ENCODE data around the gene VMP1. TPM values are rescaled to one million over a fixed set of nuclear protein-coding genes. Genes with fewer than 3 reads are reported as not detected.
A peak's percentile ranks its signal among the peaks of the same experiment; 100 is the strongest.
"Not testable (repeated sequence)": the region's sequence is repeated elsewhere in the genome, so short reads cannot be mapped to it uniquely, and the experiment has no call there.

The VMP1 gene
- total and polyA plus RNA-seq, 2 of the 4 experiments (the other 2 are of a cell fraction) = 89.8 to 197 TPM

- Histone ChIP-seq H3K4me3 (ENCODE audit: insufficient read depth, low read depth, low read length) (no peak overlapping the region), H3K9ac (ENCODE audit: low read depth, low read length) (peak overlapping the region; percentile 53; the same call in 1 of the 2 replicates), H4K91ac (ENCODE audit: insufficient read depth, low read depth, low read length) (peak overlapping the region; percentile 71), H3K36me3 (ENCODE audit: control insufficient read depth, insufficient read depth, low read length) (no peaks in the 10 kb centered on the region), H2AK9ac (replicated peaks; ENCODE audit: low read depth, low read length, poor library complexity) (no peak overlapping the region), H2BK20ac (ENCODE audit: low read depth, low read length) (peak overlapping the region; percentile 22), H3K56ac (ENCODE audit: extremely low read depth, insufficient read depth, low read length) (no peak overlapping the region), H4K20me1 (ENCODE audit: insufficient read depth, low read length) (no peaks in the 10 kb centered on the region), H3K4me1 (ENCODE audit: control insufficient read depth, insufficient read depth, low read length) (peaks cover 11% of the 10 kb centered on the region), H2BK120ac (ENCODE audit: low read depth, low read length) (peak overlapping the region; percentile 58; the same call in 1 of the 2 replicates), H3K9me1 (ENCODE audit: insufficient read depth, low read length) (no peaks in the 10 kb centered on the region), H3K4me2 (ENCODE audit: low read depth, low read length) (no peak overlapping the region), H3K4ac (ENCODE audit: low read depth, low read length) (peak overlapping the region; percentile 52; the same call in 1 of the 2 replicates), H3K23ac (ENCODE audit: low read depth, low read length) (peak overlapping the region; percentile 79; the same call in 1 of the 2 replicates), H4K8ac (ENCODE audit: low read depth in 2 of 2, low read length in 2 of 2) (peak overlapping the region in 1 of 2 experiments; percentile 76; a peak in 2 of 4 replicates), H4K5ac (ENCODE audit: low read depth, low read length) (peak overlapping the region; percentile 97), H3K27me3 (ENCODE audit: control insufficient read depth, insufficient read depth, low read length) (no peaks in the 10 kb centered on the region), H3K79me1 (ENCODE audit: low read depth in 1 of 2, low read length in 2 of 2) (peaks cover 0 to 44% of the 10 kb centered on the region in 2 experiments; a peak in 3 of 4 replicates), H3K27ac (ENCODE audit: insufficient read depth, low read length) (peak overlapping the region; percentile 90; the same call in 1 of the 2 replicates), H2BK15ac (ENCODE audit: low read depth, low read length) (peak overlapping the region; percentile 79; the same call in 1 of the 3 replicates), H2BK5ac (ENCODE audit: low read depth, low read length, poor library complexity, severe bottlenecking) (peak overlapping the region; percentile 61), H2AFZ (replicated peaks; ENCODE audit: low read length, poor library complexity) (no peak overlapping the region), H2AK5ac (ENCODE audit: low read depth, low read length) (peak overlapping the region; percentile 56; the same call in 1 of the 2 replicates), H3K18ac (ENCODE audit: low read depth, low read length) (peak overlapping the region; percentile 90), H3K14ac (replicated peaks; ENCODE audit: low read depth, low read length) (peak overlapping the region; percentile 77), H3K9me3 (ENCODE audit: control insufficient read depth, insufficient read depth, low read length) (no peaks in the 10 kb centered on the region)
- CTCF ChIA-PET = no interaction called here
- intact Hi-C loops (cut with micrococcal nuclease) = no loop called here
- in situ Hi-C loops (cut with MboI; ENCODE audit: low sequenced_read_pairs) = no loop called here
- peak; percentile 42; the same call in 1 of the 2 replicates for ATAC-seq (ENCODE audit: low read depth)
- peak; percentile 63 for DNase-seq
- WGBS, 2 experiments (ENCODE audit: extremely low coverage in 2 of 2, insufficient read length in 1 of 2) = 43% methylated on average over 2 of the region's 7 CpGs; no CpG with 5 or more reads in 1 of the 2 experiments
- dilution Hi-C loops (cut with HindIII; ENCODE audit: low sequenced_read_pairs, unreplicated experiment) = no loop called here
- TF ChIP-seq CHD1 (IDR thresholded peaks at IDR 0.05; ENCODE audit: low read depth, low read length) (no peak), RFX5 (IDR thresholded peaks at IDR 0.05; ENCODE audit: low read depth, low read length) (no peak), FOS (IDR thresholded peaks at IDR 0.05; ENCODE audit: low read depth, low read length) (no peak), RCOR1 (IDR thresholded peaks at IDR 0.05; ENCODE audit: insufficient replicate concordance, low read length) (no peak), USF2 (IDR thresholded peaks at IDR 0.05; ENCODE audit: low read depth, low read length) (no peak), NFE2L2 (IDR thresholded peaks at IDR 0.05; ENCODE audit: low read depth, low read length) (no peak)
- BruUV-seq (replicated peaks) = no TSS peak
- POLR2A ChIA-PET (ENCODE audit: unreplicated experiment) = no interaction called here
Observed at GRCh38 chr17:59791603-59792457, 84.4 kb downstream of the VMP1 start.

DNA sequence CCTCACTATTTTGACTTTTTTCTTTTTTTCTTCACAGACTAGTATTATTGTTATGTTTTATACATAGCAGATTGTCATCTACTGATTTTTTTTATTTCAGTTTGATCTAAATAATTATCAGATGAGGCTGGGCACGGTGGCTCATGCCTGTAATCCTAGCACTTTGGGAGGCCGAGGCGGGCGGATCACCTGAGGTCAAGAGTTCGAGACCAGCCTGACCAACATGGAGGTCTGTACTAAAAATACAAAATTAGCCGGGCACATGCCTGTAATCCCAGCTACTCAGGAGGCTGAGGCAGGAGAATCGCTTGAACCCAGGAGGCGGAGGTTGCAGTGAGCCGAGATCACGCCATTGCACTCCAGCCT, 85.0 kb downstream of the VMP1 start:
- H3K4me2 ChIP-seq (ENCODE audit: low read depth, low read length); H2BK120ac ChIP-seq (ENCODE audit: low read depth, low read length); DNase-seq; H3K14ac ChIP-seq (replicated peaks; ENCODE audit: low read depth, low read length); H3K56ac ChIP-seq (ENCODE audit: extremely low read depth, insufficient read depth, low read length); H2BK15ac ChIP-seq (ENCODE audit: low read depth, low read length); H2AK5ac ChIP-seq (ENCODE audit: low read depth, low read length); H4K8ac ChIP-seq (ENCODE audit: low read depth in 2 of 2, low read length in 2 of 2); H2BK20ac ChIP-seq (ENCODE audit: low read depth, low read length); BruUV-seq (replicated peaks); CTCF ChIA-PET; H3K4me3 ChIP-seq (ENCODE audit: insufficient read depth, low read depth, low read length); in situ Hi-C loops (cut with MboI; ENCODE audit: low sequenced_read_pairs); H3K36me3 ChIP-seq (ENCODE audit: control insufficient read depth, insufficient read depth, low read length); dilution Hi-C loops (cut with HindIII; ENCODE audit: low sequenced_read_pairs, unreplicated experiment); POLR2A ChIA-PET (ENCODE audit: unreplicated experiment); H3K23ac ChIP-seq (ENCODE audit: low read depth, low read length); H3K9me1 ChIP-seq (ENCODE audit: insufficient read depth, low read length); H4K20me1 ChIP-seq (ENCODE audit: insufficient read depth, low read length); H3K27me3 ChIP-seq (ENCODE audit: control insufficient read depth, insufficient read depth, low read length); H3K4ac ChIP-seq (ENCODE audit: low read depth, low read length); H2AFZ ChIP-seq (replicated peaks; ENCODE audit: low read length, poor library complexity); H3K18ac ChIP-seq (ENCODE audit: low read depth, low read length); H4K91ac ChIP-seq (ENCODE audit: insufficient read depth, low read depth, low read length); intact Hi-C loops (cut with micrococcal nuclease); H3K9me3 ChIP-seq (ENCODE audit: control insufficient read depth, insufficient read depth, low read length); H3K9ac ChIP-seq (ENCODE audit: low read depth, low read length); ATAC-seq (ENCODE audit: low read depth); H2AK9ac ChIP-seq (replicated peaks; ENCODE audit: low read depth, low read length, poor library complexity); H4K5ac ChIP-seq (ENCODE audit: low read depth, low read length): not testable (repeated sequence)
- Histone ChIP-seq H3K4me1 (ENCODE audit: control insufficient read depth, insufficient read depth, low read length) (peaks cover 13% of the 10 kb centered on the region), H3K79me1 (ENCODE audit: low read depth in 1 of 2, low read length in 2 of 2) (peaks cover 0 to 48% of the 10 kb centered on the region in 2 experiments; a peak in 3 of 4 replicates), H3K27ac (ENCODE audit: insufficient read depth, low read length) (peak overlapping the region; percentile 76; the same call in 1 of the 2 replicates), H2BK5ac (ENCODE audit: low read depth, low read length, poor library complexity, severe bottlenecking) (peak overlapping the region; percentile 61)
- 80% methylated on average over 1 of the region's 10 CpGs; no CpG with 5 or more reads in 1 of the 2 experiments for WGBS, 2 experiments (ENCODE audit: extremely low coverage in 2 of 2, insufficient read length in 1 of 2)

All from IMR-90 (cell line).